Left hindlimb (tissue), 1 donor: Measurements from ENCODE around the gene FASTKD1.
"Not testable (repeated sequence)": the region's sequence is repeated elsewhere in the genome, so short reads cannot be mapped to it uniquely, and the experiment has no call there.

ENCODE experiments used
- DNase-seq: peaks from one replicate; pipeline ENCODE4 v3.0.0-alpha.2; 2018

FASTKD1 gene

DNA sequence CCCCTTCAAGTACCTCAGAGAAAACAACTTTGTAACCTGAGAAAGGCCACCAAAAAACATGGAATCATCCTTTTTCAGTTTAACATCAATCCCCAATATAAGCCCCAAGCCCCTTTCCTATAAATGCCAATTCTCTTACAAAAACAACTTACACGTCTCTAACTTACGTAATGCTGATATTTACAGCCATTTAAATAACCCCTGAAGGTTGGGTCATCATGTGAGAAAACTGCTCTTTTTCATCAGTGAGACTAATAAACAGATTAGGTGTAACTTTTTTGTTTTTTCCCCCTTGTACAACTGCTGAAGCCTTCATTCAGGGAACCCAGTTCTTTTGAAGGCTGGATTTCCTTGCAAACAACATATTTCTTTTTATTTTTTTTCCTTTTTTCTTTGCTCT lies 3.7 kb downstream of the FASTKD1 start:
- no peak for DNase-seq

DNA sequence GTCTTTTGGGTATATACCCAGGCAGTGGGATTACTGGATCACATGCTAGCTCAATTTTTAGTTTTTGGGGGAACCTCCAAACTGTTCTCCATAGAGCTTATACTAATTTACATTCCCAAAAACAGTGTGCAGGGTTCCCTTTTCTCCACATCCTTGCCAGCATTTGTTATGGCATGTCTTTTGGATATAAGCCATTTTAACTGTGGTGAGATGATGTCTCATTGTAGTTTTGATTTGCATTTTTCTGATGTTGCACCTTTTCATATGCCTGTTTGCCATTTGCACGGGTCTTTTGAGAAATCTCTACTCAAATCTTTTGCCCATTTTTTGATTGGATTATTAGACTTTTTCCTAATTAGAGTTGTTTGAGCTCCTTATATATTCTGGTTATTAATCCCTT lies 8.0 kb downstream of the FASTKD1 start:
- DNase-seq, result no peak

DNA sequence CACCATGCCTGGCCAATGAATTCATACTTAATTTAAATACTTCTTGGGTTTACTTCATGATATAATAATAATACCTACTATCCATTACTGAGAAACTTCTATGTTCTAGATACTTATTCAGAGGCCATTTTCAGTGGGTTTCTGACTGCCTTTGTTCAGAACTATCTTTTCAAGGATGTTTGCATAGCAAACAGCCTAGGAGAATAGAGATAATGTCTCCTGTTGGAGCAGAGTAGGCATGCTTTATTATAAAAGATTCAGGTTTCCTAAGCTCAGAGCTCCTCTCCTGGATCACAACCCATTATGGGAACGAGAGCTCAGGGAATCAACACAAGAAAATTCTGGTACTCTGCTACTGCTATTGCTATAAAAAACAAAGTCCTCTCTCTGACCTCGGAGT lies 11.1 kb downstream of the FASTKD1 start:
- no peak for DNase-seq

DNA sequence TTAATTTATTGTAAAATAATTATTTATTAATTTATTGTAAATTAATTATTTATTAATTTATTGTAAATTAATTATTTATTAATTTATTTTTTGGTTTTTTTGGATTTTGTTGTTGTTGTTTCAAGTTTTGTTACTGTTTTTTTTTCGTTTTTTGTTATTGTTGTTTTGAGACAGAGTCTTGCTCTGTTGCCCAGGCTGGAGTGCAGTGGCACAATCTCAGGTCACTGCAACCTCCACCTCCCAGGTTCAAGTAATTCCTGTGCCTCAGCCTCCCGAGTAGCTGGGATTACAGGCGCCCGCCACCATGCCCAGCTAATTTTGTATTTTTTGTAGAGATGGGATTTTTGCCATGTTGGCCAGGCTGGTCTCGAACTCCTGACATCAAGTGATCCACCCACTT lies 11.6 kb downstream of the FASTKD1 start:
- not testable (repeated sequence) for DNase-seq

DNA sequence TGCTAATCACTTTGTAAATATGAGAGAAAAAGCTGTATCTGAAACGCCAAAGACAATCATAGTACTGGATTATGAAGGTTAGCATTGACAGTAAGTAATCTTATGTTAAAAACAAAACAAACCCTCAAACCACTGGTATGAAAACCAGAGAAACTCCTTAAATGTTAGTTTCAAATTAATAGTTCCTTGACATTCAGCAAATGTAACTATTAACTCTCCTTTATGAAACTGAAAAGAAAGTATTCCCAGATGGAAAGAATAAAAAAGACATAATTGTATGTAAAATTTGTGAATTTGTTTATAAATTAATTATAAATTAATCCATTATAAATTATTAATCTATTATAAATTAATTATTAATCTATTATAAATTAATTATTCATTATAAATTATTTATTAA lies 12.3 kb downstream of the FASTKD1 start:
- no peak for DNase-seq

DNA sequence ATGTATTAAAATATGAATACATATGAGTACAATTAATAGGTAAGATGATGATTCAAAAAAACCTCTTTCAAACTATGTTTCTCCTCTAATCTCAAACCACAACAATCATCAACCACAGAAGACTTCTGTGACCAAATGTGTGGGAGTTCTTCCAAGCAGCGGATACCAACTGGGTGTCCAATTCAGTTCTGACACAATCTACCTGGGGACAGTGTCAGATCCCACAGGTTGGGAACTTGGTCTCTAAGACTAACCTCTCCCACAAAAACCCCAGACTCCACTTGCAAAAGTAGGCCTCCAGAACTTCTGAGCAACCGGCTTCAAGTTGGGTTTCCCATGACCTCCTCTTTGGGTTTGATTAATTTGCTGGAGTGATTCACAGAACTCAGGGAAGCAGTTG lies 26.9 kb downstream of the FASTKD1 start:
- DNase-seq, result no peak

DNA sequence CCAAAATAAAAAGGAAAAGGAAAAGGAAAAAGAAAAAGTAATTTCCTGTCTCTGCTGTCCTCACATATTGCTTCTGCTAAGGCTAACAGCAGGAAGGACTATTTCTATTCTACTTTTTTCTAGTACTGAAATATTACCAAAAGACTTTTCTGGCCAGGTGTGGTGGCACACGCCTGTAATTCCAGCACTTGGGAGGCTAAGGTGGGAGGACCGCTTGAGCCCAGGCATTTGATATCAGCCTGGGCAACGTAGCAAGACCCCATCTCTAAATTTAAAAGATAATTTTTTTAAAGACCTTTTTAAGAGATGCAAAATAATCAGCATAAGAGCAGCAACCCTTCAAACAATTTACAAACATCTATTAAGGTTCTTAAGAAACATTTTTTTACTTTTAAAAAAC lies 31.2 kb downstream of the FASTKD1 start:
- no peak for DNase-seq

DNA sequence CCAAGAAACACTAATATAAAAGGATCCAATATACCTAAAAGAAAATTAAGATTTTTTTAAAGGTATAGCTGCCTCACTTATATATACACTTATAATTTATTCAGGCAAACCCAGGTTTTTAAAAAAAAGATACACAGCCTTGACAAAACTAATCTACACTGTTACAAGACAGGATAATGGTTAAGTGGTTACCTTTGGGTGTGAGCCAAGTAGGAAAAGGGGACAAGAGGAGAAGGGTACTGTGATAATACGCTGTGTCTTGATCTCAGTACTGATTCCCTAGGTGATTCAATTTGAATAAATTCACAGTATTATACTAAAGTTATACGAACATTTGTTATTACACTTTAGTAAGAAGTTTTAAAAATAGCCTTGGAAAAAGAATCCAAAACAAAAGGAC lies 33.5 kb downstream of the FASTKD1 start:
- DNase-seq, result no peak

DNA sequence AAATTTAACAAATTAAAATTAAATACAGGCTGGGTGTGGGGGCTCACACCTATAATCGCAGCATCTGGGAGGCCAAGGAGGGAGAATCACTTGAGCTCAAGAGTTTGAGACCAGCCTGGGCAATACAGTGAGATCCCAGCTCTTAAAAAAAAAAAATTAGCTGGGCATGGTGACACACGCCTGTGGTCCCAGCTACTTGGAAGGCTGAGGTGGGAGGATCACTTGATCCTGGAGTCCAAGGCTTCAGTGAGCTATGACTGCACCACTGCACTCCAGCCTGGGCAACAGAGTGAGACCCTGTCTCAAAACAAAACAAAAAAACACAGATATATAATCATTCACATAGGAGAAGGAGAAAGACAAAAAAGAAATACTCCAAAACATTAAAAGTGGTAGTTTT lies 34.2 kb downstream of the FASTKD1 start:
- DNase-seq, result not testable (repeated sequence)

DNA sequence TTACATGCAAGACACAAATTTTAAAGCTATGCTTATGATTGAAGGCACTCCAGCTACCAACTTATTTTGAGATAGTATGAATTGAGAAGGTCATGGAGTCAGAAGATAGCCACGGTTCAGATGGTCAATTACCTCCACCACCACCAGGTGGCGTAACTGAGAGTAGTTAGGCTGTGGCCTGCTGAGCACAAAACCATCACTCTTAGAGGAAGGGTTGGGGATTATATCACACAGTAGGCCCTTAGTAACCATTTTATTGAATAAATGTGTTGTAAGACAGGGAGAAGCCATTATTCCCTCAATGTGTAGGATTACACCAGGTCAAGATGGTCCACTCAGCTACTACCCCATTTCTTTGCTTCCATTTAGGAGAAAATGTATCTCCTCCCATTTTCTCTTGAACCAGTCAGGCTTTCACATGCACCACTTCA lies 45.4 kb downstream of the FASTKD1 start:
- peak; percentile 31 for DNase-seq

DNA sequence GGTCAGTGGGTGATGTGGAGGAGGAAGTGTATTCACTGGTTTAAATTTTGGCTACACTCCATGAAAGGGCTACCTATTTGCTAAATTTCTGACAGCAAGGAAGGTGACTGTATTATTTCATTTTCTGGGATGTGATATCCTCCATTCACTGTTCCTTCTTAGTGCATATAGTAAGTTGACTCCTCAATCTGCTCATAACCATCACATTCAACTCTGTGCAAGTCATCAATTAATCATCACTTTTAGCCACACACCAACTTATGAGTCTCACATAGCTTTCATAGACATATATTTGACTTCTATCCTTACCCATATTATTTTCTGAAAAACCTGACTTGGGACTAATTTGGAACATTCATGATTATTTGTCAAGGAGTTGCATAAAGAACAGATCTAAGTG lies 47.2 kb downstream of the FASTKD1 start:
- DNase-seq, result no peak

DNA sequence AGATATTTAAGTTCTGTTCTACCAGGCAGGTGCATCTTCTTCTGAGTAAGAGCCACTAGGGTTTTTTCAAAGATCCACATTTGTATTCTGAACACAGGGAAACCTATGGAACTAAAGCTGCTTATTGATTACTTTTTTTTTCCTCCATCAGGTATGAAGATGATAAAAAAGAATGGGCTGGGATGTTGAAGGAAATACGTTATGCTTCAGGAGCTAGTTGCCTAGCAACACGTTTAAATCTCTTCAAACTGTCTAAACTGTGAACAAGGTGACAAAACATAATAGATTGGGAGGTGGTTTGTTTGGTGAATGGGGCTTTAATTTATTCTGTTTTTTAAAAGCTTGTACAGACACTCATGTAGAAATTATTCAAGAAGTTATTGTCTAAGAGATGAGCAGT lies 48.2 kb downstream of the FASTKD1 start:
- no peak for DNase-seq

DNA sequence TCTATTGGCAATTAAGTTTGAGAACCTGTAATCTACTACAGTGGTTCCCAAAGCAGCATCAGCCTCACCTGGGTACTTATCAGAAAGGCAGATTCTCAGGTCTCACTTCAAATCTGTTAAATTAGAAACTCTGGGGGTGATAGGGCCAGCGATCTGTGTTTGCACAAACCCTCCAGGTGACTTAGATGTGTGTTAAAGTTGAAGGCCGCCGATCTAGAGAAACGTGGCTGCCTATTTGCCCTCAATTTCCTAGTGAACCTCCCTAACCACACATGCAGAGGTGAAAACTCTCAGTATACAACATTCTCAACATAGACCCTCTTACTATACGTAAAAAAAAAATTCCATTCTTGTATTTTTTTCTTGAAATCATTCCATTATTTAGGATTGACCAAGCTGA lies 50.0 kb downstream of the FASTKD1 start:
- DNase-seq, result no peak

DNA sequence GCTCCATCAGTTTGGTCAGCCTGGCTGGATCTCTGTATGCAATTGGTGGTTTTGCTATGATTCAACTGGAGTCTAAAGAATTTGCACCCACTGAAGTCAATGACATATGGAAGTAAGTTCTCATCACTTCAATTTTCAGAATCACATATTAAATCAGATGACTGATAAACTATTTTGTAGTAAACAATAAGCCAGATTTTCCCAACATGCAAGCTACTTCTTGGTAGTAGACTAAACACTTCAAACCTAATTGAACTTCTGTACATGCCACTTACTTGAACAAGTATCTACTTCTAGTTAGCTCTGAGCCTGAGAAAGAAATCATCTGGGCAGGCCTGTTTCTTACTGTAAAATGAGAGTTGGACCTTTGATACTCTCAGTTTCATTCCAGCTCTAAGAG lies 52.8 kb downstream of the FASTKD1 start:
- no peak for DNase-seq

DNA sequence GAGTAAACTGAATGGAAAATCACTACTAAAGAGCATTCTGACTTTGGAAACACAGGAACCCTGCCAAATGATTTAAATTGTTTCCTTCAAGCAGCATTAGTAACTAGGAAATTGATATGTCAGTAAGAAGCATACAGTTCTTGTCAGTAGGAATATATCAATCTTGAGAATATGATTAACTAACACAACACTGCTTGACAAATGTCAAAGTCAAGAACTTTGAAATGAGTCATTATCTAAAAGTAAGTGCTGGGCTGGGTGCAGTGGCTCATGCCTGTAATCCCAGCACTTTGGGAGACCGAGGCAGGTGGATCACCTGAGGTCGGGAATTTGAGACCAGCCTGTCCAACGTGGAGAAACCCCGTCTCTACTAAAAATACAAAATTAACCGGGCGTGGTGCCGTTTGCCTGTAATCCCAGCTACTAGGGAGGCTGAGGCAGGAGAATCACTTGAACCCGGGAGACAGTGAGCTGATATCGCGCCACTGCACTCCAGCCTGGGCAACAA lies 57.1 kb downstream of the FASTKD1 start:
- not testable (repeated sequence) for DNase-seq

DNA sequence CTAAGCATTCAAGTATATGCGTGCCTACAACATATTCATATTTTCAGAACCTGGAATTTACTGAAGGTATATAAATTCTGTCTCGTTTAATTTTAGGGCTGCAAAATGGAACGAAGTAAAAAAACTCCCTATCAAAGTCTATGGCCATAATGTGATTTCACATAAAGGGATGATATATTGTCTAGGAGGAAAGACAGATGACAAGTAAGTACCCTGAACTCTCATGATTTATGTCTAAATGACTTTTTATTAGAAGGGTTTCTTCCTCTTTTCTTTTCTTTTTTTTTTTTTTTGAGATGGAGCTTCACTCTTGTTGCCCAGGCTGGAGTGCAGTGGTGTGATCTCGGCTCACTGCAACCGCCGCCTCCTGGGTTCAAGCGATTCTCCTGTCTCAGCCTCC lies 58.9 kb downstream of the FASTKD1 start:
- not testable (repeated sequence) for DNase-seq

DNA sequence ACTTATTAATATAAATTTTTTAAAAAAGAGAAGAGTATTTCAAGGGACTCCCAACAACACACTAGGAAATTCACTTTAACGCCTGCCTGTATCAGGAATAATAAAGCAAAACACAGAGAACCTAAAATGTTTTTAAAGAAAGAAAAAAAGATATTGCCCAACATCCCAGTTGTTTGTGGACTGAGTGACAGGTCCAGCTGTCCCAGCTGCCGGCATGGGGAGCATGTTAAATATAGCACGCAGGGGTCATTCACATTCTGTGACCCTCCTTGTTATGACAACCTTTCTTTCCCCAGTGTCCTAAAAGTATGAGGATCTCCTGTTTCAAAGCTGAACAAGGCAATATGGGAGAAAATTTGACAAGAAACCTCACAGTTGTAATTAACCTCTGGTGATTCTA lies 59.7 kb downstream of the FASTKD1 start:
- DNase-seq, result peak; percentile 41

DNA sequence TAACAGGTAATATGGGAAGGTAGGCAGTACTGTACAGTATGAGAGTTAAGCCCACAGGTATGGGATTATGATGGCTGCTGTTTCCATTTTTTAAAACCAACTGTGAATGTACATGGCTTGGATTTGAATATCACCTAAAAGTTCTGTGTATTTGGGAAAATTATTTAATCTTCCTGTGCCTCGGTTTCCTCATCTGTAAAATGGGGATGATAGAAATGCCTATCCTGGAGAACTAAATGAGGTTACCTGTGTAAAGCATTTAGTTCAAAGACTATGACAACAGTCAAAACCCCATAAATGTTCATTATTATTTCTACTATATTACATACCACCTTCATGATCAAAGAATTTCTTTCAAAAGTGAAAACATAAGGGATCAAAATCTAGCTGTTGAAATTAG lies 60.6 kb downstream of the FASTKD1 start:
- no peak for DNase-seq

DNA sequence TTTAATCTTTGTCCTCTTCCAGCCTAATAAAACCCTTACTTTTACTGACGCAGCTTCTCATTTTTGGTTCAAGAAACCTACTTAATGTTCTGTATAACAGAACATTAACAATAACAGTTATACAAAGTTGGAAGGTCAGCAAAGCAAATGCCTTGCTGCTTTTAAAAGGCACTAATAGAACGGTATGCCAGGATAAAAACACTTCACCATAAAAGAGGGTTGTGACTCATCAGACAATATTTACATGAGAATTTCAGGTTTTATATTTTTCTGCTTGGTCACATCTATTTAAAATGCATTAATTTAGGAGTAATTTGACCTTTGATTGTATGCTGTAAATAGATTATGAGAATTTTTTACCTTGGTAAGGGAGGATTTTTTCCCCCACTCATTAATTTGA lies 61.1 kb downstream of the FASTKD1 start:
- no peak for DNase-seq

DNA sequence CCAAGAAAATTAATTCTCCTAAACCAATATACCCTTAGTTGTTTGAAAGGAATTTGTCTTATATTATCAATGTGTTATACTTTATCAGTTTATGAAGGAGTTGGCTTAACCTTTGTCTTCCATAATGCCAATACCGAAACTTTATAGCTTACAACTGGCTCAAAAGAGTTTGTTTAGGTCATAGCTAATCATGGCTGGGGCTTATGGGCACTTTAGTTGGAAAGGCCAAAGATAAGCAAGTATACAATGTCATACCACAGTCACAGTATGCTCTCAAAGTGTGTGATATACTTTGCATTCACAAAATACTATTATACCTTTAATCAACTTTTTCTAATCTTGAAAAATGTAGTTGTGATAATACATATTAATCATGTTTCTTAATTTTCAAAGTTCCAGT lies 61.8 kb downstream of the FASTKD1 start:
- no peak for DNase-seq

DNA sequence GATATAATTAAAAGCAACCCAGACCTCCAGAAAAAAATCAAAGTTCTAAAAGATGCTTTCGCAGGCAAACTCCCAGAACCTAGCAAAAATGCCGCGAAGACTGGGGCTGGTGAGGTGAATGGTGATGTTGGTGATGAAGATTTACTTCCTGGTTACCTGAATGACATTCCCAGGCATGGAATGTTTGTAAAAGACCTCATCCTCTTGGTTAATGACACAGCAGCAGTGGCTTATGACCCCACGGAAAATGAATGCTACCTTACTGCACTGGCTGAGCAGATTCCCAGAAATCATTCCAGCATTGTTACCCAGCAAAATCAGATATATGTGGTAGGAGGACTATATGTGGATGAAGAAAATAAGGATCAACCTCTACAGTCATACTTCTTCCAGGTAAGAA lies 63.2 kb downstream of the FASTKD1 start:
- no peak for DNase-seq

DNA sequence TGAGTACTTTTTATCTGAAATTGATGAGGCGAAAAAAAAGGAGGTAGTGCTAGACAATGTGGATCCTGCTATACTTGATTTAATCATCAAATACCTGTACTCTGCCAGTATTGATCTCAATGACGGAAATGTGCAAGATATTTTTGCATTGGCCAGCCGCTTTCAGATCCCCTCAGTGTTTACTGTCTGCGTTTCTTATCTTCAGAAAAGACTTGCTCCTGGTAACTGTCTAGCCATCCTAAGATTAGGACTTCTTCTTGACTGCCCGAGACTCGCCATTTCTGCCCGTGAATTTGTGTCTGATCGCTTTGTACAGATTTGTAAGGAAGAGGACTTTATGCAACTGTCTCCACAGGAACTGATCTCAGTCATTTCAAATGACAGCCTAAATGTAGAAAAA lies 63.7 kb downstream of the FASTKD1 start:
- no peak for DNase-seq

DNA sequence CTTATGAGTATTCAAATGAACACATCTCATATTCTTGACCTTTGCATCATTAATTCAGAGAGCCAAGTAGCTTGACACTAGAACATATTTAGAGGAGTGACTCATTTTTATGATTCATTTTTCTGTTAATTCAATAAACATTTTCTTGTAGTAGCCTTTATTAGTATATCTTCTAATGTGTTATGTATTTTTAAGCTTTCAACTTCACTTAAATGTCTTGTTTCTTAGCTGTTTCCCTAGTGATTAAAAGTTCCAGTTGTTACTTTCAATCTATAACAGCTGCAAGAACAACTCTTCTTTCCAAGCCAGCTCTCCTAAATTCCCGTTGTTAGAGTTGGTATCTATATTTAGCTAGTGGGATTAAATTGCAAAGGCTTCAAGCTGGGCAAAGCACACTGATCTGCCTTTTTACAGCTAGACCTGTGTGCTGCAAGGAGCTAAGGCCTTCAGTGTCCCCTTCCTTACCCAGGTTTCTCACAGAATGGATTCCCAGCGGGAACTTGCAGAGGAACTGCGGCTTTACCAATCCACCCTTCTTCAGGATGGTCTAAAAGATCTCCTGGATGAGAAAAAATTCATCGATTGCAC lies 64.3 kb downstream of the FASTKD1 start, which contains the start of gene KLHL41:
TSS of gene KLHL41 (plus strand) at position 405 of the 588 bp plus-strand sequence. CDS start at position 482, 77 bp downstream.
- no peak for DNase-seq

DNA sequence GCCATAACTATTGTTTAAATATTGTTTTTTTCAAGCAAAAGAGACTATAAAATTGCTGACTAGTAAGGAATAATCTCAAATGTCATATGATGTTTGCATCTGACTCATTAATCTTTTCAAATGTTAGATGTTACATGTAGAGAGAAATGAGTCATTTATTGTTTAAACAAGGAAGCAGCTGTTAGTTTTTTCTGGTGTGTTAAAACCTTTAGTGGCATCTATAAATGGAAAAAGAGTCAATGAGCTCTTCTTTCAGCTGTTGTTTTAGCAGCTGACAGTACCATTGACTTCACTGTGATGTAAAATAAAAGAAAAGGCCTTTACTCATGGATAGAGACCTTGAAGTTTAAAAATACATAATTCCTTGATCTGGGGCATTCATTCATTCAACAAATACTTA lies 66.0 kb downstream of the FASTKD1 start:
- DNase-seq, result no peak

DNA sequence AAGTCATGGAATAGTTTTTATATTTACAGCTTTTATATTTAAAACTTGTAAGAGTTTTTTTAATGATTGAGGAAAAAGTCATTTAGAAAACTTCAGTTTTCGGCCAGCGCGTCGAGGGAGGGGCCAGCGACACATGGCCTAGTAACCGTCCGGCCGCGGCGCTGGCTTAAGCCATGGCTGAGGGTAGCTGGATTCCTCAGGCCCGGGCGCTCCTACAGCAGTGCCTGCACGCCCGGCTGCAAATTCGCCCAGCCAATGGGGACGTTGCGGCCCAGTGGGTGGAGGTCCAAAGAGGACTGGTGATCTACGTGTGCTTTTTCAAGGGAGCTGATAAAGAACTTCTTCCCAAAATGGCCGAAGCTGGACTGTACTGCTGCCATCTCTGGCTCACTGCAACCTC lies 69.0 kb downstream of the FASTKD1 start:
- DNase-seq, result no peak
